ENCODE results near the gene RUFY2. TPM values are rescaled to one million over a fixed set of nuclear protein-coding genes. Genes with fewer than 3 reads are reported as not detected.

RUFY2 gene, protein sequence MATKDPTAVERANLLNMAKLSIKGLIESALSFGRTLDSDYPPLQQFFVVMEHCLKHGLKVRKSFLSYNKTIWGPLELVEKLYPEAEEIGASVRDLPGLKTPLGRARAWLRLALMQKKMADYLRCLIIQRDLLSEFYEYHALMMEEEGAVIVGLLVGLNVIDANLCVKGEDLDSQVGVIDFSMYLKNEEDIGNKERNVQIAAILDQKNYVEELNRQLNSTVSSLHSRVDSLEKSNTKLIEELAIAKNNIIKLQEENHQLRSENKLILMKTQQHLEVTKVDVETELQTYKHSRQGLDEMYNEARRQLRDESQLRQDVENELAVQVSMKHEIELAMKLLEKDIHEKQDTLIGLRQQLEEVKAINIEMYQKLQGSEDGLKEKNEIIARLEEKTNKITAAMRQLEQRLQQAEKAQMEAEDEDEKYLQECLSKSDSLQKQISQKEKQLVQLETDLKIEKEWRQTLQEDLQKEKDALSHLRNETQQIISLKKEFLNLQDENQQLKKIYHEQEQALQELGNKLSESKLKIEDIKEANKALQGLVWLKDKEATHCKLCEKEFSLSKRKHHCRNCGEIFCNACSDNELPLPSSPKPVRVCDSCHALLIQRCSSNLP
- total RNA-seq, result 5.2 and 6.7 TPM in 2 replicates

DNA sequence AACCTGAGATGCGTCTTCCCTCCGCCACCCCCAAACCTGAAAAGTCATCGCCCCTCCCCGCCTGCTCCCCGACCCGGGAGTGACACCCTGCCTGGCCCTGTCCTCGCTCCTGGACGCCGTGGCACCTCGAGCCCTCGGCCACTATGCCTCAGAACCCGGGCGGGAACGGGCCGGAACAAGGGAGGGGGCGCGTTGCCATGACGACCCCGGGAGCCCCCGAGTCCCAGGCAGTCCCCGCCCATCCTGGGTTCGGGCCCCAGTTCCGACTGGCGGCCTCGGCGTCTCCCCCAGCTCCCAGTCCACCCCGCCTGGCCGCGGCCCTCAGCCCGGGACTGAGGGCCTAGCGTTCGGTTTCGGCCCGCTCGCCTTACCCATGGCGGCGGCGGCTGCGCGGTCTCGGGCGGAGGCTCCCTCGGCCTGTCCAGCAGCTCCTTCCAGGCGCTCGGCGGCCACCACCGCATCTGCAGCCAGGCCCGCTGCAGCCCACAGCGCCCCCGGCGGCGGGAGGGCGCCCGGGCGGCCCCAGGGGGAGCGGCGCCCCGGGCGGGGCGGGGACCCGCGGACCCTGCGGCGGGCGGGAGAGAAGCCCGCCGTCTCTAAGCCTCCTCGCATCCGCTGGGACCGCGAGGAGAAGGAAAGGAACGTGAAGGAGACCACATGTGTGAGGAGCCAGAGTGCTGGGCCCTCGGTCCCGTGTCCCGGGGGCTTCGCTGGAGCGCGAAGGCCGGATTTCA is at the start of gene RUFY2:
Gene RUFY2 (minus strand): TSS at position 463 of the 734 bp plus-strand sequence. CDS start 88 bp downstream, at position 375.

DNA sequence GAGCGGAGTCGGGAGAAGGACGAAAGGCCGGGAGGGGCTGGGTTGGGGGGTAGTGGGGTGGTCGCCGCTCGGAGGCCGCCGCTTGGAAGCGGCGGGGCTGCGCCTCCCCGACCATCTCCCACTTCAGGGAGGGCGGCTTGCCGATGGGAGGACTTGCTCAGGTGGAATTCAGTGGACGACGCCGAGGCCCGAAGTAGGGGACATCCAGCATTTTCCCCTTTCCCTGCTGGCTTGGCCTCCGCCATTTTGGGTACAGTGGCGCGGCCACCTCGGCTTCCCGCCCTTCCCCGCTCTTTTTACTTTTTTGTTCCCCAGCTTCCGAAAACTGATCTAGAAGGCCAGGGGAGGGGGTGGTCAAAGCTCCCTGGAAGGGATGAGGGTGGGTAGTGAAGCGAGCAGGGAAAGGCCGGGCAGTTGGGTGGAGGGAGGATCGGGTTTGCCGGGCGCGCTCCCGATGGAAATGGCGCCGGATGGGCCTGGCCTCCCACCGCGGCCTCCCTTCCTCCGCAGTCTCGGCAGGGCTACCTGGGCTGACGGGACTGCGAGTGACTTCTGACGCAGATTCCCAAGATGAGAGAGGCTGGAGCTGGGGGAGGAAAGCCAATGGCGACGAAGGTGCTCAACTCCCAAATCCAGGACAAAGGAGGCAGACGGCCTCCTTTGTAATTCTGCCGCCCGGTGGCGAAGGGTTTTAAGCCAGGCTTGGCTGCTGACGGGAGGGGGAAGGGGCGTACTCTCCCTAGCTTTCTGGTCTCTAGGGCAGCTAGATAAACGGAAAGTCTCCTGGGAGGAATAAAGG is 74.6 kb downstream of the RUFY2 start, which contains the start of gene PBLD:
Gene PBLD (minus strand): TSS at position 670 of the 799 bp plus-strand sequence. CDS start 26,084 bp downstream, outside the sequence.

DNA sequence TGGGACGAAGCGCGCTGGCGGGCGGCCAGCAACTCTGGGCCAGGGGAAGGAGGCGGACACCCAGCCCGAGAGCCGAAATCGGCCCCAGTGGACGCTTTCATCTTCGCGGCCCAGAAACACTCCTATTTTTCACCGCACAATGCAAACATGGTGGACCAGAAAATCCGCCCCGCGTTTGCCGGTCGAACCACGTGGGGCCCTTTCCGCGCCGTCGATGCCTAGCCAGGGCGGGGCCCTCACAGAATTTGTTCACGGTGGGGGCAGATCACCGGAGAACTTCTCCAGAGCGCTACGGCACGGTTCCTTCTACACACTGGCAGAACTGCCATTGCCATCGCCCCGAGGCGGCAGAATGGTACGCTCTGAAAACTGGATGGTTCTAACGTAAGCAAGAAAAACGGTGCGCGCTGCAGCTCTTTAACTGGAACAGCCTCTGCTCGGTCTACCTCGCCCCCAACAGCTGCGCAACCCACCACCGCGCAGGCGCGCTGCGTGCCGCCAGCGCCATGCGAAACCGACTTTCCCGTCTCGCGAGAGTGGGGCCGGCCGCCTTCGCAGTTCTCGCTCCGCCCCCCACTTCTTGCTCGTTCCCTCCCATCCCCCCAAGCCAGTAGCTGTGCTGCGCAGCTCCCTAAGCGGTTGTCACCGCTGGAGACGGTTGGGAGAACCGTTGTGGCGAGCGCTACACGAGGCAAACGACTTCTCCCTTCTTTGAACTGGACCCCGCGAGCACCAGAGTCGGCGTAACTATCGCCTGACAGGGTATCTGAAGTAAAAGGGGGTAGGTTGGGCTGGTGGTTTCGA is 75.4 kb downstream of the RUFY2 start, which contains the start of gene HNRNPH3:
Gene HNRNPH3 (plus strand): TSS at position 610 of the 804 bp plus-strand sequence. CDS start 5,158 bp downstream, outside the sequence.

Other genes starting within 250 kb of the RUFY2 start
- 0.30 TPM in 1 of 2 replicates, not detected in the other for gene ATOH7, start 175.2 kb downstream of the RUFY2 start, total RNA-seq
- 22.7 and 25.6 TPM in 2 replicates for gene HNRNPH3, start 75.2 kb downstream of the RUFY2 start, total RNA-seq
- 1.3 and 2.1 TPM in 2 replicates for gene PBLD, start 74.3 kb downstream of the RUFY2 start, total RNA-seq
- gene DNA2, start 64.7 kb upstream of the RUFY2 start, total RNA-seq, result 6.4 and 9.6 TPM in 2 replicates
- gene SLC25A16, start 120.2 kb upstream of the RUFY2 start, total RNA-seq, result 5.7 and 6.1 TPM in 2 replicates
- gene TET1, start 153.1 kb upstream of the RUFY2 start, total RNA-seq, result 1.8 and 2.0 TPM in 2 replicates